ENCODE data around the gene USP40.

The USP40 gene

DNA sequence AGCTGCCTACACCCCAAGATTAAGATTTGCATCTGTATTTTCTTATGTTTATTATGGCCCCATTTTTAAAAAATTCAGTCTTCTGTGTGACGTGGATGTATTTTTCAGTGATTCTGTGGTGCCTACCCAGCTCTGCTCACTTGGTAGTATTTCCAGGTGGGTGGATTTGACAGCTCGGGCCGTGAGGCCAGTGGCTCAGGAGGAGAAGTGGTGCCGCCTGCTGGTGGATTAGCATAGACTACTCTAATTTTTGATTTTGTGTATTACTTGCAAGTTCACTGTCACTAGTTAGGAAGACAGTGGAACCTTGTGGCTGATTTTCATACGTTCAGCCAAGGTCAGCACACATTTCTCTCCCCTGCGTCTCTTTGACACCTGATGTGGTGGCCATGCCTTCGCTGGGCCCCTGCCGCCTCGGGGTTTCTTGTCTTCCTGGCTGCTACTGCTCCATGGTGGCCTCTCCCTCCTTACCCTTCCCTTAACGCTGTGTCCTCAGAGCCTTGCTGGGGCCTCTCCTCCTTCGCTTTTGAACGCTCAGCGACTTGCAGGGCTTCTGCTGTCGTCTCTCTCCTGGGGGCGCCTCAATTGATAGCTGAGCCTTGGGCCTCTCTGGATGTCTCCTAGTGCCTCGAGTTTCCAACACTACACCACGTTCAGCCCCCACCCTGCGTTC lies 122.9 kb downstream of the USP40 start:
- peak; percentile 84 for DNase-seq

DNA sequence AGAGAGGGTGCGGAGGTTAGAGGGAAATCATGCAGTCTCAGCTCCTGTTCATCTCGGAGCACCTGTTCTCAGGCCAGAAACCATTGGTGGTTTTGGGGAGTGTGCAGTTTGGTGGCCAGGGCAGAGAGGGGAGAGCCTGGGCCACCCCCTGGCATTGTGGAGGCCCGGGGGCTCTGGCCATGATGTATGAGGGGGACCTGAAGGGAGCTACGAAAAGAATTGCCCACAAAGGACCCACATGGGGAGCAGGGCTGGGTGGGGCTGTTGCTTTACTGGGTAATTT lies 124.6 kb downstream of the USP40 start:
- DNase-seq: no peak

DNA sequence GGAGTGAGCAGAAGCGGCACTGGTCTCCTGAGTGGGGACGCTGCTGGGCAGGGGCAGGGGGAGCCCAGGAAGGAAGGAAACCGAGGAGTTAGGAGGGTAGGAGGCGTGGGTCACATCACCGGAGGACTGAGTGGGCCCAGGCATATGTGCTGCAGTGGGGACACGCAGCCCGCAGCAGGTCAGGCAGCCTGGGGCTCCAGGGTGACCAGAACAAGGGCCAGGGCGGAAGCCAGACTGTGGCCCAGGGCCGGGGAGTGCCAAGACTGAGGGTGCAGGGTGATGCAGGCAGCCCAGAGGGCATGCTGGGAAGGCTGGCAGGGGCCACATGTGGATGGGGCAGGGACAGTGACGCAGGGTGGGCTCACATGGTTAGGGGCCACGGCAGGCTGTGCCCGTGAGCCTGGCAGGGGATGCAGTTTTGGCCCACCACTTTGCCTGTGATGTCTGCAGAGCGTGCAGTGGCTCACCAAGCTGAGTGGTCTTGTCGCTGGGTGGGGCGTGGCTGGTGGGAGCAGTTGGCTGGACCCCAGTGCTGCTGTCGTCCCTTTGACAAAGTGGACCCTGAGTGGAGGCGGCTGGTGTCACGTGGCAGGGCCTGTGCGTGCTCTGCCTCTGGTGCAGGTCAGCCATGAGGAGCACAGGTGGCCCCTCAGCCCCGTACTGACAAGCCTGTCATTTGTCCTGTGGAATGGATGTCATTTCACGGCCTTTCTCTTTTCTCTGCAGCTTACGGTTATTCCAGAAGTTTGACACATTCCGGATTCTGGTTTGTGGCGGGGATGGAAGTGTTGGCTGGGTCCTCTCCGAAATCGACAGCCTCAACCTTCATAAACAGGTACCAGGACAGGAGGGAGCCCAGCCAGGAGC lies 125.2 kb downstream of the USP40 start:
- DNase-seq: no peak

GRCh38 chr2:233440714-233441113 lies 125.9 kb downstream of the USP40 start:
- DNase-seq: no peak

GRCh38 chr2:233440314-233440713 lies 126.3 kb downstream of the USP40 start:
- no peak for DNase-seq

- no peak for DNase-seq
Observed at GRCh38 chr2:233439191-233439590, 127.4 kb downstream of the USP40 start.

DNA sequence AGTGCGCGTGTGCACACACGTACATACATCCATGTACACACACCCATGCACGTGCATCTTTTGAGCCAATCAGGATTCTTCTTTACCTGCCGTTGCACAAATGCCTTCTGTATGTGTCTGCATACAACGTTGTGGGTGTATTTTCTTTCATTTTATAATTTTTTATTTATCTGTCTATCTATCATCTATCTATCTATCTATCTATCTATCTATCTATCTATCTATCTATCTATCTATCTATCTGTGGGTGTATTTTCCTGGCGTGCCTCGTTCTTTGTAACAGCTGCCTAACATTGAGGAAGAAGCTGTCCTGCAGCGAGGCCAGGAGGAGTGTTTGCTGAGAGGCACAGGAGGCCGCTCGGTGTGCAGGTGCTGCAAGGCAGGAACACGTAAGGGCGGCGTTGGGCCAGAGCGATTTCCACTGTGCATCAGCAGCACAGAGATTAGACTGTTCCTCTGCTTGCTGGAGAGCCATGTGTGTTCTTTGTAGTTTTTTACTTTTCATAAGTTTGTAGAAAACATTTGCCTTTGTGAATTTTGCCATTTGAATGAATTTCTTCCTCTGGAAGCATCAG lies 127.9 kb downstream of the USP40 start:
- DNase-seq: no peak

GRCh38 chr2:233437439-233437955 lies 129.1 kb downstream of the USP40 start:
- DNase-seq: no peak

DNA sequence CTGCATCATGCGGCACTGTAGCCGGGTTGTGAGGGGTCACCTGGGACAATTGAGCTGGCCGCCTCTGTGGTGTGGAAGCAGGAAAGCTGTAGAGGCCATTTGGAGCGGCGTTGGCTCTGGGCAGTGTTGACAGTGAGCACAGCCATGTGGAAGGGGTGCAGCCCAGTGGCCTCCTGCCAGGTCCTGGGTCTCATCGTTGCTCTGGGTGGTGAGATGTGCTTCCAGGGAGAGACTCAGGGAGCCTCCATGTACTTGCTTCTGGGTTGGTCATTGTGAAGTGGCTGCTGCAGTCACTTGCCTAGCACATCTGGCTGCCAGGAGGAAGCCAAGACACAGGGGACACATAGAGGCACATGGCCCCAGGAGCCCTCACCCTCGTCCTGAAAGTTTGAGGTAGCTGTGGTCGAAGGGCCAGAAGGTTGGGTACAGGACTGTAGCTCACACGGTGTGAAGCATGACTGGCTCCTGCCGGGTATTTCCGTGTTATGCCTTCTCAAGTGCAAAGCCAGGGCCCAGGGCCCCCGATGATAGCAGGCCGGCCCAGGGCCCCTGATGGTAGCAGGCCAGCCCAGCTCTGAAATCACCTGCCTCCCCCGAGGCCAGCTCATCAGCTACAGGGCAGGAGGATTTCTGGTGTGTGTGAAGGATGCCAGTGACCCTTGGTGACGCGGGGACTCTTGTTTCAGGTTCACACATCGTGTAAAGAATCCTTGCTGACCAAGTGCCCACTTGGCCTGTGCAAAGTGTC lies 129.7 kb downstream of the USP40 start:
- no peak for DNase-seq

DNA sequence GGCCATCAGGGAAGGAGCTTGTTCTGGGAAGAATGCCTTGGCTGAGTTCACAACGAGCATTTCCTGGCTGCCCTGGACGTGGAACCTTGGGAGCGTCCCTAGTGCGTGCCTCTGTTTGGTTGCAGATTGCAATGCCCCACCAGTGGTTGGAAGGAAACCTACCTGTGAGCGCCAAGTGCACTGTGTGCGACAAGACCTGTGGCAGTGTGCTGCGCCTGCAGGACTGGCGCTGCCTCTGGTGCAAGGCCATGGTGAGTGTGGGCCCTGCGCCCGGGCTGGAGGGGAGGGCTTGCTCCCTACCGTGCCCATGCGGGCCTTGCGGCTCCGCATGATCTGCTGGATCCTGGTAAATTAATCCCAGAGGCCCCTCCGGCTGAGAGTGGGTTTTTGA lies 130.4 kb downstream of the USP40 start:
- no peak for DNase-seq

DNA sequence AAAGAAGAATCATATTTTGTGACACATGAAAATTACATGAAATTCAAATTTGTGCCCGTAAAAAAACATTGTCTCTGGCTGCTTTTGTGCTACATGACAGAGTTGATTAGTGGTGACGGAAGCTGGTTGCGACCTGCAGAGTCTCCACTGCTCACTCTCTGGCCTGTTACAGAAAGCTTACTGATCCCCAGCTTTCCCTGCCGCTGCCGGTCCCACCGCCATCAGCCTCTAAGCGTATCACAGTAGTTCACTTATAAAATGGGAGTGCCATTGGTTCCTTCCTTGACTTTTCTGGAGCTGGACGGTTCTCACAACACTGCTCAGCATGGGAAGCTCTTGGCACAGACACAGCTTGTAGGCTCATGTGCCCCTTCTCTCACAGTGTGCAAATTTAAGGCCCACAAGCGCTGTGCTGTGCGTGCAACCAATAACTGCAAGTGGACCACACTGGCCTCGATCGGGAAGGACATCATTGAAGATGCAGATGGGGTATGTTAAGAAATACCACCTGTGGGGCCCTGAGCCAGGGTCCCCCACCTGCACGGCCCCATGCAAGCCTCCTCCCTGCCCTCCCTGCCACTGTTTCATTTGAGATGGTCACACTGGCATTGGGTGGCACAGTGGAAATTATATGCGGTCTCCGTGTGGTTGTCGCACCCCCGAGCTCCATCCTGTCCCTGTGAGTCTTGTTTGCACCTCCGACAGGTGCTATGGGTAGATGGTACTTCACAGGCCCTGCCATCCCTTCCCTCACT lies 131.0 kb downstream of the USP40 start:
- DNase-seq: no peak

DNA sequence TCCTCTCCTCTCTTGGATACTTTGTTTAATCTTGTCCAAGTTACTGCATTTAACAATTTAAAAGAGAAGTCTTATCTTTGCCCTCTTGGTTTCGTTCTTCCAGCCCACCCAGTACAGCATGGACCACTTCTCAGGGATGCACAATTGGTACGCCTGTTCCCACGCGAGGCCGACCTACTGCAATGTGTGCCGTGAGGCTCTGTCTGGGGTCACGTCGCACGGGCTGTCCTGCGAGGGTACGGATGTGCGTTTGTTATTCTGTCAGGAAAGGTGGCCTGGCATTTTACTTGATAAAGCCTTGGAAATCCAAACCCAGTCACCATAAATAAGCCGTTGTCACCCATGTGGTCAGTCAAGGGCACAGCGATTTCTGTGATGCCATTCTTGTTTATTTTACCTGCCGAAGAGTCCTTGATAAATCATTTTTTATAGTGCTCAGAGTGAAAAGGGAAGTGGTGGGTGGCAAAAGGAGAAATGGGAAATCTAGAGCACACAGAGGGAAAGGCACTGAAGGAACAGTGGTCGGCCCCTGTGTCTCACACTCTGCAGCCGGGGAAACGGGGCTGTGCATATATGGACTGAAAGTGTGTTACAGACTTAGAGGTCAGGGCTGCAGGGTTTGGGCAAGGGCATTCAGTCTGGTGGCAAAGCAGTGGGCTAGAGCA lies 131.8 kb downstream of the USP40 start:
- no peak for DNase-seq

- DNase-seq: no peak
Observed at GRCh38 chr2:233433794-233434193, 132.8 kb downstream of the USP40 start.

- DNase-seq: no peak
Observed at GRCh38 chr2:233433029-233433428, 133.6 kb downstream of the USP40 start.

DNA sequence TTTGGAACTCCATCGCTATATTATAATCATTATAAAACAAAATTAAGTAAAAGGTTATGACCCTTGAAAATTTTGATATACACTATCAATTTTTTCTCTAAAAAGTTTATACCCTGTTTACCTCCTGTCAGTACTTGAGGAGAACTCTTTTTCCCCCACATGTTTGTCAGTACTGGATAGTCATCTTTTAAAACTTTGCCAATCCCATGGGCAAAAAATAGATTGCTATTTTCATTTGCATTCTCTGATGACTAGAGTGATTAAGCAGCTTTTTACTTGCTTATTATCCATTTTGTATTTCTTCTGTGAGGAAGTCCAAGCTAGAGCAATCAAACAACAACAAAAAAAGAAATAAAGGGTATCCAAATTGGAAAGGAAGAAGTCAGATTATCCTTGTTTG lies 135.9 kb downstream of the USP40 start:
- no peak for DNase-seq

- DNase-seq: no peak
Observed at GRCh38 chr2:233430081-233430480, 136.5 kb downstream of the USP40 start.

DNA sequence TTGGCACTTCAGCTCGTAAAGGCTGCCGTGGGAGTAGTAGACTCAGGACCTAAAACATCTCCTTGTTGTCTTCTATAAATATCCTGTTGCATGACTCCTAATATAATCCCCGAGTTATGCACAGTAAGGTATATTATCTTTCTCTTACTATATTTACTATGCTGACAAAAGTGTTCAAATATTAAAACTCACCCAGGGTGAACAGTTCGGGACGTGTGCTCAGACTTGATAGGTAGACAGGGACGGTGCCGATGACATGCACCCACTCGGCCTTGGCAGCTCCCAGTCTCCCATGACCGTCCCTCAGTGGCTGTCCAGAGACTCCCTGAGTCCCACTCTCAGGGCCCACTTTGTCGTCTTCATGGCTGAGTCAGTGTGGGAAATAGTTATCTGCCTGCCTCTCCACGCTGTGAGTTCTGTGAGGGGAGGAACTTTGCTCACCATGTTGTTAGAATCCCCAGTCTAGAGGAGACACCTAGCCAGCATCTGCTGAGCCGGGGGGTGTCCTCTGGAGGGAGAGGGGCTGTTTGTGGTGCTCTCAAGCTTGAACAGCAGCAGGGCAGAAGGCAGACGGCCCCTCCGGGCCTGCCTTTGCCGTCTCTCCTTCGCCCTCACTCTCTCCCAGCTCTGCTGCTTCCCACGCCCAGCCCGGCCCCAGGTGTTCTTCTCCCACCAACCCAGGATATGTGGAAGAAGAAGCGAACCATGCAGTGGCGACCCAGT lies 137.2 kb downstream of the USP40 start:
- no peak for DNase-seq

GRCh38 chr2:233428438-233428837 lies 138.1 kb downstream of the USP40 start:
- DNase-seq: no peak

- no peak for DNase-seq
Observed at GRCh38 chr2:233428008-233428407, 138.6 kb downstream of the USP40 start.

DNA sequence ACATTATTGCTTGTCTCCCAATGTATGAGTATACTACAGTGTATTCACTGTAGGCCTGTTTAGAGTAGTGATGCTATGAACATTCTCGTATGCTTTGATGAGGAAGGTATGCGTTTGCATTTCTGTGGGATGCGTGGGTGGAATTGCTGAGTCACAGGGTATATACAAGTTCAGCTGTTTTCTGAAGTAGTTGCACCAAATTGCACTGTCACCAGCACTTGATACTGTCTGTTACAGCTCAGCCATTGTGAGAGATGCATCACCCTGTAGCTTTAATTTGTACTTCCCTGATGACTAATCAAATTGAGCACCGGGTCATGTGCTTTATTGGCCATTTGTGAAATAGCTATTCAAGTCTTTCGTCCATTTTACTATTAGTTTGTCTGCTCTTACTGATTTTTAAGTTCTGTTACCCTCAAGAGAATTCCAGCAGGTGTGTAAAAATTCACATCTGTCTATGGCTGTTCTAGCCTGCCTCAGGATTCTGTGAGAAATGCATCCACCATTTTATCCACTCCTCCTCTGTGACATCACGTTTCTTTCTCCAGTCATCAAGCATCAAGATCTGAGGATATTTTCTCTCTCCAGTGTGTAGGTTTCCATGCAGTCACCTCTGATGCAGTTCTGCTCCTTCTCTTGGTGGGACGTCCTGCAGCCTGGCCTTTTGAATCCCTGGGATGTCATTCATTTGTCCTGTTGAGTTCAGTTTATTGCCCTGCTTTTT lies 139.8 kb downstream of the USP40 start:
- DNase-seq: no peak

Data from CD4-positive, alpha-beta T cell treated with Interleukin-17A for 1 hour (primary cell).